HL-60 (cell line): ENCODE results near the gene HSPA14.

Source experiments
- DNase-seq, 2 experiments: peaks; one replicate each; pipeline ENCODE4 v3.0.0-alpha.2; 2010 to 2020; ENCODE audit warnings: low read depth in 1 of 2, low spot score in 1 of 2
- H3K27ac ChIP-seq: fragments of 250-450 bp; sonication (Bioruptor Pico); replicated peaks from 2 replicates; pipeline ENCODE4 v1.5.1; 2020; ENCODE audit warnings: mild to moderate bottlenecking, moderate library complexity
- H3K27me3 ChIP-seq: fragments of 250-450 bp; sonication (Bioruptor Pico); 2 replicates; pipeline ENCODE4 v1.5.1; 2021; ENCODE audit warnings: mild to moderate bottlenecking, moderate library complexity; ENCODE audit not compliant: insufficient read depth, poor library complexity, severe bottlenecking
- H3K4me3 ChIP-seq: replicated peaks from 2 replicates; pipeline ENCODE4 v1.5.1; 2011; ENCODE audit warnings: mild to moderate bottlenecking, control low read depth, low read length; ENCODE audit not compliant: insufficient read depth
- GABPA ChIP-seq: IDR thresholded peaks from 2 replicates; pipeline ENCODE4 v1.6.1; 2012; ENCODE audit warnings: low read depth
- POLR2AphosphoS5 ChIP-seq: IDR thresholded peaks from 2 replicates; pipeline ENCODE4 v1.6.1; 2012; ENCODE audit warnings: low read depth
- SPI1 ChIP-seq: IDR thresholded peaks from 2 replicates; pipeline ENCODE4 v1.6.1; 2012; ENCODE audit warnings: low read depth, mild to moderate bottlenecking, borderline replicate concordance
- TF ChIP-seq, protein P1 (sequence below): IDR thresholded peaks from one replicate; pipeline ENCODE4 v1.5.1; 2011; ENCODE audit warnings: low read length, control low read depth, inconsistent platforms; ENCODE audit not compliant: insufficient read depth
- TF ChIP-seq, protein P2 (sequence below): IDR thresholded peaks from 2 replicates; pipeline ENCODE4 v1.6.1; 2012; ENCODE audit warnings: low read depth; ENCODE audit not compliant: insufficient replicate concordance

Gene HSPA14

DNA sequence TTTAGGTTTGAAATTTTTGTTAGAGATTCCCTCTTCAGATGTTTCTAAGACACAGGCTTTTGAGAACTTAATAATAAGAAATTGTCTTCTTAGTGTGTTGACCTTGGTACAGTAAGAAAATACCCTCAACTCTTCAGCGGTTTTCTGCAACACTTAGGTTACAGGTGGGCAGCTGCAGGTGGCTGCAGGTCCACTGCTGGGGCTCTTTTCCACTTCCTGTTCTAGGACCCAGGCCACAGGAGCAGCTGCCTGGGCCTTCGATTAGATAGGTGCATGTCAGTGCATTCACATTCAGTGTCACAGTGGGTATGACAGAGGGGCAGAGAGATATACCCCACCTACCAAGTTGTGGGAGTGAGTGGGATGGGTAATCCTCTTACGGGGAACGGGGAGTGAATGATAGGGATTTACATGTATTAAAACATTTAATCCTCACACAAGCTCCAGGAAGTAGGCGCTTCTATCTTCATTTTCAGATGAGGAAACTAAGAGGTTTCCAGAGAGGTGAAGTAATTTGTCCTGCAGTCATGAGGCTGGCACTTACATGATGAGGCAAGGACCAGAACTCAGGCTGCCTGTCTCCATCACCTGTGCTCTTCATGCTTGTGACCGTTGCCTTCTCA, 20.3 kb downstream of the HSPA14 start:
- Histone ChIP-seq H3K4me3 (no peak overlapping the region), H3K27me3 (no peaks in the 10 kb centered on the region), H3K27ac (no peak overlapping the region)
- TF ChIP-seq, protein P1, sequence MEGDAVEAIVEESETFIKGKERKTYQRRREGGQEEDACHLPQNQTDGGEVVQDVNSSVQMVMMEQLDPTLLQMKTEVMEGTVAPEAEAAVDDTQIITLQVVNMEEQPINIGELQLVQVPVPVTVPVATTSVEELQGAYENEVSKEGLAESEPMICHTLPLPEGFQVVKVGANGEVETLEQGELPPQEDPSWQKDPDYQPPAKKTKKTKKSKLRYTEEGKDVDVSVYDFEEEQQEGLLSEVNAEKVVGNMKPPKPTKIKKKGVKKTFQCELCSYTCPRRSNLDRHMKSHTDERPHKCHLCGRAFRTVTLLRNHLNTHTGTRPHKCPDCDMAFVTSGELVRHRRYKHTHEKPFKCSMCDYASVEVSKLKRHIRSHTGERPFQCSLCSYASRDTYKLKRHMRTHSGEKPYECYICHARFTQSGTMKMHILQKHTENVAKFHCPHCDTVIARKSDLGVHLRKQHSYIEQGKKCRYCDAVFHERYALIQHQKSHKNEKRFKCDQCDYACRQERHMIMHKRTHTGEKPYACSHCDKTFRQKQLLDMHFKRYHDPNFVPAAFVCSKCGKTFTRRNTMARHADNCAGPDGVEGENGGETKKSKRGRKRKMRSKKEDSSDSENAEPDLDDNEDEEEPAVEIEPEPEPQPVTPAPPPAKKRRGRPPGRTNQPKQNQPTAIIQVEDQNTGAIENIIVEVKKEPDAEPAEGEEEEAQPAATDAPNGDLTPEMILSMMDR, result no peak
- TF ChIP-seq SPI1, result no peak
- TF ChIP-seq, protein P2, sequence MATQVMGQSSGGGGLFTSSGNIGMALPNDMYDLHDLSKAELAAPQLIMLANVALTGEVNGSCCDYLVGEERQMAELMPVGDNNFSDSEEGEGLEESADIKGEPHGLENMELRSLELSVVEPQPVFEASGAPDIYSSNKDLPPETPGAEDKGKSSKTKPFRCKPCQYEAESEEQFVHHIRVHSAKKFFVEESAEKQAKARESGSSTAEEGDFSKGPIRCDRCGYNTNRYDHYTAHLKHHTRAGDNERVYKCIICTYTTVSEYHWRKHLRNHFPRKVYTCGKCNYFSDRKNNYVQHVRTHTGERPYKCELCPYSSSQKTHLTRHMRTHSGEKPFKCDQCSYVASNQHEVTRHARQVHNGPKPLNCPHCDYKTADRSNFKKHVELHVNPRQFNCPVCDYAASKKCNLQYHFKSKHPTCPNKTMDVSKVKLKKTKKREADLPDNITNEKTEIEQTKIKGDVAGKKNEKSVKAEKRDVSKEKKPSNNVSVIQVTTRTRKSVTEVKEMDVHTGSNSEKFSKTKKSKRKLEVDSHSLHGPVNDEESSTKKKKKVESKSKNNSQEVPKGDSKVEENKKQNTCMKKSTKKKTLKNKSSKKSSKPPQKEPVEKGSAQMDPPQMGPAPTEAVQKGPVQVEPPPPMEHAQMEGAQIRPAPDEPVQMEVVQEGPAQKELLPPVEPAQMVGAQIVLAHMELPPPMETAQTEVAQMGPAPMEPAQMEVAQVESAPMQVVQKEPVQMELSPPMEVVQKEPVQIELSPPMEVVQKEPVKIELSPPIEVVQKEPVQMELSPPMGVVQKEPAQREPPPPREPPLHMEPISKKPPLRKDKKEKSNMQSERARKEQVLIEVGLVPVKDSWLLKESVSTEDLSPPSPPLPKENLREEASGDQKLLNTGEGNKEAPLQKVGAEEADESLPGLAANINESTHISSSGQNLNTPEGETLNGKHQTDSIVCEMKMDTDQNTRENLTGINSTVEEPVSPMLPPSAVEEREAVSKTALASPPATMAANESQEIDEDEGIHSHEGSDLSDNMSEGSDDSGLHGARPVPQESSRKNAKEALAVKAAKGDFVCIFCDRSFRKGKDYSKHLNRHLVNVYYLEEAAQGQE, result no peak
- no peak for TF ChIP-seq POLR2AphosphoS5
- no peak for TF ChIP-seq GABPA
- DNase-seq, result no peak

DNA sequence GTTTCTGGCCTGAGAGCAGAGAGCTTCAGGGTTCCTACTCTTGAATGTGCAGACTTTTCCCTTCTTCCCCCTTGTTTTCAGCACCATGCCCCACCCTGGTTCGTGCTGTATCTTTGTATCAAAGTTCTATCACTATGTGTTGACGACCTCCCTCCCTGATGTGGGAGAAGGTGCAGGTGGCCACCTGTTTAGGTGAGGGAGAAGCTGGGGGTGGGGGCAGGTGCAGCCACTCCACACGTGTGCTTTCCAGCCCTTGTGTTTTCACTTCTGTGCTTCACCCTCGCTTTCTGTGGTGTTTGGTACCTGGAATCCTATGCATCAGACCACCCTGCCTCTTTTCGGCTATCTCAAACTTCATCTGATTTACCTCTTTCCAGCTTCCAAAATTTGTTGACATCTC, 20.9 kb downstream of the HSPA14 start:
- no peak for DNase-seq
- Histone ChIP-seq H3K4me3 (no peak overlapping the region), H3K27ac (no peak overlapping the region), H3K27me3 (no peaks in the 10 kb centered on the region)
- TF ChIP-seq, protein P1, result no peak
- TF ChIP-seq GABPA (no peak), SPI1 (no peak), POLR2AphosphoS5 (no peak)
- TF ChIP-seq, protein P2, result no peak

DNA sequence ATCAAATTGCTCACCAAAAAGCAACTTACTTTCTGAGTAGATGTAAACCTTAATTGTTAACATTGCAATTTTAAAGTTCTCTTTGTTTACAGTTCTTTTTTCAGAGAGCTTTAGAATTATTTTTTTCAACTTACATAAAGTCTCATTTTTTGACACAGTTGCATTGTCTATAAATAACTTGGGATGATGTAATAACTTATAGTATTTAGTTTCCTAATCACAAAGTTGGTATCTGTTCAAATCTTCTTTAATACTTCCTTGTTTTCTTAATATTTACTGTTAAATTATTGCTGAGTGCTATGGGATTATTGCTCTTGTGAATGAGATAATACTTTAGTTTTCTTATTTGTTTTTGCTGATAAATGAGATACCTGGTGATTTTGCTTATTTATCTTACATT, 21.7 kb downstream of the HSPA14 start:
- H3K27me3 ChIP-seq, result no peaks in the 10 kb centered on the region
- TF ChIP-seq GABPA (no peak), SPI1 (no peak), POLR2AphosphoS5 (no peak)
- TF ChIP-seq, protein P1, result no peak
- TF ChIP-seq, protein P2, result no peak
- DNase-seq, result no peak
- no peak overlapping the region for H3K4me3 ChIP-seq
- H3K27ac ChIP-seq, result no peak overlapping the region
